Liver (tissue), 3 donors: ENCODE results near the gene C1GALT1C1.

Experiments
- JUND ChIP-seq, 2 donors: IDR thresholded peaks; 2 replicates each; pipeline ENCODE4 v1.6.1; 2016; ENCODE audit warnings: antibody characterized with exemption in 2 of 2
- RAD21 ChIP-seq, 2 donors: IDR thresholded peaks; 2 replicates each; pipeline ENCODE4 v1.6.1; 2016; ENCODE audit warnings: antibody characterized with exemption in 2 of 2, mild to moderate bottlenecking in 2 of 2
- SP1 ChIP-seq: IDR thresholded peaks from 2 replicates; pipeline ENCODE4 v1.6.1; 2018; ENCODE audit warnings: antibody characterized with exemption, mild to moderate bottlenecking
- YY1 ChIP-seq: IDR thresholded peaks from 2 replicates; pipeline ENCODE4 v1.6.1; 2016; ENCODE audit warnings: antibody characterized with exemption, mild to moderate bottlenecking
- TF ChIP-seq, protein P1 (sequence below): fragments of 150-350 bp; IDR thresholded peaks from 2 replicates; pipeline ENCODE4 v1.5.1; 2017; ENCODE audit warnings: improper control_type of control experiment, low read depth, low read length; ENCODE audit not compliant: missing input control
- TF ChIP-seq, protein P2 (sequence below): IDR thresholded peaks from 2 replicates; pipeline ENCODE4 v1.6.1; 2016; ENCODE audit warnings: antibody characterized with exemption, mild to moderate bottlenecking
- donor health status: healthy.
- donor health status: healthy.

DNA sequence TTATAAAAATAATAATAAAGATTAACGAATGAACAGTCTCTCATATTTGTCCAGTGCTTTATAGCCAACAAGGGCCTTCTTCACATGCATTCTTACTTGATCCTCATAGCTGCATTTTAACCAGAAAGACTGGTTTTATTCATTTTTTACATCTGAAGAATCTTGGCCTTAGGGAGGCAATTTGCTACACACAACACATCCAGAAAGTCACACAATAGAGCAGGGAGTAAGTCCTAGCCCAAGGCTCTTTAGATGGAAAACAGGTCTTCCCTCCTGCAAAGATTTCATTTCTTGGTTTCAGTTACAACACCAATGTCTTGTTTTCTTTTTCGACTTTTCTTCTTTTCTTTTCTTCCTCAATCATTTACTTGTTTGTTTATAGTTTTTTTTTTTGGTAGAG lies 13.0 kb upstream of the C1GALT1C1 start:
- TF ChIP-seq RAD21 (IDR thresholded peaks at IDR 0.05) (no peak), JUND (IDR thresholded peaks at IDR 0.05) (no peak), YY1 (no peak), SP1 (no peak)
- TF ChIP-seq, protein P1, sequence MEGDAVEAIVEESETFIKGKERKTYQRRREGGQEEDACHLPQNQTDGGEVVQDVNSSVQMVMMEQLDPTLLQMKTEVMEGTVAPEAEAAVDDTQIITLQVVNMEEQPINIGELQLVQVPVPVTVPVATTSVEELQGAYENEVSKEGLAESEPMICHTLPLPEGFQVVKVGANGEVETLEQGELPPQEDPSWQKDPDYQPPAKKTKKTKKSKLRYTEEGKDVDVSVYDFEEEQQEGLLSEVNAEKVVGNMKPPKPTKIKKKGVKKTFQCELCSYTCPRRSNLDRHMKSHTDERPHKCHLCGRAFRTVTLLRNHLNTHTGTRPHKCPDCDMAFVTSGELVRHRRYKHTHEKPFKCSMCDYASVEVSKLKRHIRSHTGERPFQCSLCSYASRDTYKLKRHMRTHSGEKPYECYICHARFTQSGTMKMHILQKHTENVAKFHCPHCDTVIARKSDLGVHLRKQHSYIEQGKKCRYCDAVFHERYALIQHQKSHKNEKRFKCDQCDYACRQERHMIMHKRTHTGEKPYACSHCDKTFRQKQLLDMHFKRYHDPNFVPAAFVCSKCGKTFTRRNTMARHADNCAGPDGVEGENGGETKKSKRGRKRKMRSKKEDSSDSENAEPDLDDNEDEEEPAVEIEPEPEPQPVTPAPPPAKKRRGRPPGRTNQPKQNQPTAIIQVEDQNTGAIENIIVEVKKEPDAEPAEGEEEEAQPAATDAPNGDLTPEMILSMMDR, result no peak
- TF ChIP-seq, protein P2, sequence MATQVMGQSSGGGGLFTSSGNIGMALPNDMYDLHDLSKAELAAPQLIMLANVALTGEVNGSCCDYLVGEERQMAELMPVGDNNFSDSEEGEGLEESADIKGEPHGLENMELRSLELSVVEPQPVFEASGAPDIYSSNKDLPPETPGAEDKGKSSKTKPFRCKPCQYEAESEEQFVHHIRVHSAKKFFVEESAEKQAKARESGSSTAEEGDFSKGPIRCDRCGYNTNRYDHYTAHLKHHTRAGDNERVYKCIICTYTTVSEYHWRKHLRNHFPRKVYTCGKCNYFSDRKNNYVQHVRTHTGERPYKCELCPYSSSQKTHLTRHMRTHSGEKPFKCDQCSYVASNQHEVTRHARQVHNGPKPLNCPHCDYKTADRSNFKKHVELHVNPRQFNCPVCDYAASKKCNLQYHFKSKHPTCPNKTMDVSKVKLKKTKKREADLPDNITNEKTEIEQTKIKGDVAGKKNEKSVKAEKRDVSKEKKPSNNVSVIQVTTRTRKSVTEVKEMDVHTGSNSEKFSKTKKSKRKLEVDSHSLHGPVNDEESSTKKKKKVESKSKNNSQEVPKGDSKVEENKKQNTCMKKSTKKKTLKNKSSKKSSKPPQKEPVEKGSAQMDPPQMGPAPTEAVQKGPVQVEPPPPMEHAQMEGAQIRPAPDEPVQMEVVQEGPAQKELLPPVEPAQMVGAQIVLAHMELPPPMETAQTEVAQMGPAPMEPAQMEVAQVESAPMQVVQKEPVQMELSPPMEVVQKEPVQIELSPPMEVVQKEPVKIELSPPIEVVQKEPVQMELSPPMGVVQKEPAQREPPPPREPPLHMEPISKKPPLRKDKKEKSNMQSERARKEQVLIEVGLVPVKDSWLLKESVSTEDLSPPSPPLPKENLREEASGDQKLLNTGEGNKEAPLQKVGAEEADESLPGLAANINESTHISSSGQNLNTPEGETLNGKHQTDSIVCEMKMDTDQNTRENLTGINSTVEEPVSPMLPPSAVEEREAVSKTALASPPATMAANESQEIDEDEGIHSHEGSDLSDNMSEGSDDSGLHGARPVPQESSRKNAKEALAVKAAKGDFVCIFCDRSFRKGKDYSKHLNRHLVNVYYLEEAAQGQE, result no peak
